ENCODE data around the gene UGT2B11.
"Not testable (repeated sequence)": the region's sequence is repeated elsewhere in the genome, so short reads cannot be mapped to it uniquely, and the experiment has no call there.

Gene UGT2B11

GRCh38 chr4:69214716-69215115 lies at the start of gene UGT2B11:
Gene UGT2B11 (minus strand): TSS chr4:69214748. CDS start chr4:69214722, 26 bp downstream.
- no peak for DNase-seq

- not testable (repeated sequence) for DNase-seq
Observed at GRCh38 chr4:69253147-69253772, 38.7 kb upstream of the UGT2B11 start.

GRCh38 chr4:69250884-69251283 lies 36.3 kb upstream of the UGT2B11 start:
- DNase-seq: not testable (repeated sequence)

GRCh38 chr4:69242562-69243240 lies 28.2 kb upstream of the UGT2B11 start:
- DNase-seq: not testable (repeated sequence)

DNA sequence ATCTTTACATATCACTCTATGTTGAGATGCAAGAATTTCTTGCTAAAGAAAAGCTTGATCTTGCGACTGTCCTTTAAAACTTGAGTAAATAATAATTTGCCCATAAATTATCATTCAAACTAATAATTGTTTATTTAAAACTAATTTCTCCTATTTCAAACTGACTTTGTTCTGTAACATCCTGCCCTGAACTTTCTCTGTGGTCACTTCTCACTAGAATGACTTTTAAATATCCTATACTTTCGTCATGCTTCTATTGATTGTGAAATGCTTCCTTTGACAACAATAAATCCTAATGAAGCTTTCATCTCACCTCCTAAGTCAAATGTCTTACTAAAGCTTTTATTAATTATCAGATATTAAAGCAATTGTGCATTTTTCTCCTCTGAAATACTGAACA lies 27.2 kb upstream of the UGT2B11 start:
- not testable (repeated sequence) for DNase-seq

DNA sequence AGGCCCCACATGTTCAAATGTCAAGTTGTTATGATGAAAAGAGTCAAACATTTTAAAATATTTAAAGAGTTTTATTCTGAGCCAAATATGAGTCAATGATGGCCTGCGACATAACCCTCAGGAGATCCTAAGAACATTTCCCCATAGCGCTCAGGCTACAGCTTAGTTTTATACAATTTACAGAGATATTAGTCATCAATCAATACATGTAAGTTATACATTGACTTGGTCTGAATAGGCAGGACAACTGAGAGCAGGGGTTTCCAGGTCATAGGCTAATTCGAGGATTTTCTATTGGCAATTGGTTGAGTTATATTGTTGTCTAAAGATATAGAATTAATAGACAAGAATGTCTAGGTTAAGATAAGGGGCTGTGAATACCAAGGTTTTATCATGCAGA lies 26.2 kb upstream of the UGT2B11 start:
- not testable (repeated sequence) for DNase-seq

- no peak for DNase-seq
Observed at GRCh38 chr4:69239557-69240168, 25.1 kb upstream of the UGT2B11 start.

DNA sequence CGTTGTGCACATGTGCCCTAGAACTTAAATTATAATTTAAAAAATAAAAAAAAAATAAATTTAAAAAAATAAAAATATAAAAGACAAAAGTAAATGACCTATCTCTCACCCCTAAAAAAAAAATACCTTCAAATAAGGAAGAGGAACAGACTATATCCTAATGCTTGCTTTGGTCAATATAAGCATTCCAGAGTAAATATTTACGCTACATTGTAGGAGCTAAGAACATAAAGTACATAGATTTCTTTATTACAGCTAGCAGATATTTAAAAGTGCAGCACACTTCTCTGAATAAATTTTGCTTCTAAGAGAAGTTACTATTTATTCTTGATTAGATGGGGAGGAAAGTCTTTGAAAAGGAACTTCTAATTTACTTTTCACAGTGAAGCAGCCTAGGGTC lies 24.5 kb upstream of the UGT2B11 start:
- DNase-seq: no peak

- DNase-seq: no peak
Observed at GRCh38 chr4:69224891-69225290, 10.3 kb upstream of the UGT2B11 start.

DNA sequence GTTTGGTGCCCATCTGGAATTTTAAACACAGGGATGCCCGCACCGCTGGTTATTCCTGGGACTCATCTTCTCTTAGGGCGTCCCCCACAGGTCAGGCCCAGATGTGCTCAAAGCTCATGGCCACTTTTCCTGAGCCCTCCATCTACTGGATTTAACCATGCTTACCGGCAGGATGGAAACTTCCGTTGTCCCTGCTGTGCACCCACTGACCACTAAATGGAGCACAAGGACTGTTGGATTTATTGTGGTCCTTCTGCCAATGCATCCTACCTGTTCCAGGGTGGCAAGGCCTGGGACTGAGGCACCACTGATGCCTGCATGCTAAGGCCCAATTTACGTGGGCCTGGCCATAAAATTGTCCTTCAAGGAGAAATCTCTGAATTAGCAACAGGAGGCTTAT lies 8.7 kb upstream of the UGT2B11 start:
- DNase-seq: not testable (repeated sequence)

DNA sequence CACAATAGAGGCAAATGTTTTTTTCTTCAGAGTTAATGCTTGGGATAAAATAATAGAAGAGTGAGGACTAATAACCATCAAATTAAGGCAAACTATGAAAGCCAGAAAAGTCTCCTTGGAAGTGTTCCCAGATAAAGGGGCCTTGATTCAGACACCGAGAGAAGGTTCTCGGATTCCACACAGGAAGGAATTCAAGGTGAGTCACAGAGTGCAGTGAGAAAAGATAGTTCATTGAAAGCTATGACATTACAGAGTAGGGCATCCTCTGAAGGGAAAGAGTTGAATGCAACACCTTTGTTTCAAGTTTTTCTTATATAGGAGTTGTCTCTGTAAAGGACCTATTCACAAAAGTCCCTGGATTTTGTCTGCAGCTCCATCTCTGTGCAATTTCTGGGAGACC lies 3.9 kb upstream of the UGT2B11 start:
- DNase-seq: not testable (repeated sequence)

GRCh38 chr4:69210911-69211310 lies 3.6 kb downstream of the UGT2B11 start:
- DNase-seq: no peak

GRCh38 chr4:69198506-69198905 lies 16.0 kb downstream of the UGT2B11 start:
- not testable (repeated sequence) for DNase-seq

DNA sequence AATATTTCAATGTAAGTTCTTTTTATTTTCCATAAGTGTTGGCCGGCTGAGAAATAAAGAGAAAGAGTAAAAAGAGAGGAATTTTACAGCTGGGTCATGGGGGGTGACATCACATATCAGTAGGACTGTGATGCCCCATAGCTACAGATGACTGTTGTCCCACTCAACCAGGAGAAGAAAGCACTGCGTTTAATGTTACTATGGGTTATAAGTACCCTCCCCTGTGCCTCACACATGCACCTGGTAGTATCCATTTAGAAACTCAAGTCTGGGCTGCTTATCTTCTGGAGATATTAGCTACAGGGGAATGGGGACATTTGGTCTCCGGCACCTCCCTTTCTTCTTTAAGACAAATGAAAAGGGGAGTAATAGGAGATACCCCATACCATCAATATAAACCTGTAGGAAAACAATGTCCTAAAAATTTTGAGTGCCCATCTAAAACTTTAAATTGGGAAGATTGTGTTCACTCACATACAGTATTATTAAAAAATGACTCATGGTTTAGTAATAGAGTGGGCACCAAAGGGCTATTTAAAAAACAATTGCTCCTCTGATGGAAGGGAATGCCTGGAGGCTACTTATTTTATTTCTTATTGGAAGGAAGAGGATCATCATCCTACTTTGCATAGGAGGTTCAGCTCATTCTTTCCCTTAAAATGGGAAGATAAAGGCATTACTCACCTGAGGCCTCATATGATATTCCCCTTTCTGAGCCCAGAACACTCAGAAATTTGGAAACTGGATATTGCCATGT lies 18.2 kb downstream of the UGT2B11 start:
- no peak for DNase-seq

DNA sequence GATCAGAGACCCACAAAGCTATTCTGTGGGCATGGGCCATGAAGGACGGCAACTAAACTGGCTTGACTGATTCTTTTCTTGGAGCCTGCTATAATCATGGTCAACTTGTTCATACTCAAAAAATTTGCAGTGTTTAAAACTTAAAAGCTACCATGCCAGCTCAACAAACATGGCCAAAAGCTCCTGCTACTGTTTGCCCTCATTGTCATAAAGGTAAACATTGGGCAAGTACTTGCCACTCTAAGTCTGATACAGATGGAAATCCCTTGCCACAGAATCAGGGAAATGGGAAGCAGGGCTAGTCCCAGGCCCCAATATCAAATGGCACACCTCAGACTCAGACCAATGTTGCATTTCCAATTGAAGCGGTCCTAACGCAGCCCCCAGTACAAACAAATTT lies 20.4 kb downstream of the UGT2B11 start:
- DNase-seq: no peak

- DNase-seq: not testable (repeated sequence)
Observed at GRCh38 chr4:69191905-69192304, 22.6 kb downstream of the UGT2B11 start.

- DNase-seq: not testable (repeated sequence)
Observed at GRCh38 chr4:69190621-69191020, 23.9 kb downstream of the UGT2B11 start.

- not testable (repeated sequence) for DNase-seq
Observed at GRCh38 chr4:69181519-69182169, 32.9 kb downstream of the UGT2B11 start.

DNA sequence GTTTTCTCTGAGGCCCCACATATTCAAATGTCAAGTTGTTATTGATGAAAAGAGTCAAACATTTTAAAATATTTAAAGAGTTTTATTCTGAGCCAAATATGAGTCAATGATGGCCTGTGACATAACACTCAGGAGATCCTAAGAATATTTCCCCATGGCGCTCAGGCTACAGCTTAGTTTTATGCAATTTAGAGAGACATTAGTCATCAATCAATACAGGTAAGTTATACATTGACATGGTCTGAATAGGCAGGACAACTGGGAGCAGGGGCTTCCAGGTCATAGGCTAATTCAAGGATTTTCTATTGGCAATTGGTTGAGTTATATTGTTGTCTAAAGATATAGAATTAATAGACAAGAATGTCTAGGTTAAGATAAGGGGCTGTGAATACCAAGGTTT lies 34.7 kb downstream of the UGT2B11 start:
- DNase-seq: not testable (repeated sequence)

DNA sequence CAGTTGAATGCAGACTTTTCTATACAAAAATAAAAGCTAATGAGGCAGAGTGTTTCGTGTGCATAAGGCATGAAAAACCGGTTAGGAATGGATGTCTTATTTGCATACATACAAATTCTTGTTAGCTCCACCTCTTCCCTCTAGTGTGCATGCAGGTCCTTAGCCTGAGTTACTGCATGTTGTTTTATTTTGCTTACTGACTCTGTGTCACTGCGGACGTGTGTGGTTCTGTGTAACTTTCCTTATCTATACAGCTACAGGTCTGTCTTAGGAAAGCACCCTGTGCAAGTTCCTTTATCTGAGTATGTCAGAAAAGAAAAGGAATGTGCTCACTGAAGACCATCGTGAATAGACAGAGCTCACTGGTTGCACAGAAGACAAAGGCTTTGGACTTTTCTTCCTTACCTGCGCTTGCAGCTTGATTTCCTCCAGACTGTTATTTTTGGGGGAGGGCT lies 35.8 kb downstream of the UGT2B11 start:
- not testable (repeated sequence) for DNase-seq

GRCh38 chr4:69170233-69171134 lies 44.1 kb downstream of the UGT2B11 start:
- DNase-seq: peak; percentile 1

- DNase-seq: not testable (repeated sequence)
Observed at GRCh38 chr4:69169171-69169570, 45.4 kb downstream of the UGT2B11 start.
